HG03280 (cell line): ENCODE data around the gene SPHK2.
"Not testable (repeated sequence)": the region's sequence is repeated elsewhere in the genome, so short reads cannot be mapped to it uniquely, and the experiment has no call there.

Experiments used
- ATAC-seq: cut with Tn5 transposase; IDR thresholded peaks from one replicate; pipeline ENCODE4 v1.9.1; 2021; ENCODE audit warnings: mild to moderate bottlenecking, moderate library complexity; ENCODE audit not compliant: unreplicated experiment

Gene SPHK2

DNA sequence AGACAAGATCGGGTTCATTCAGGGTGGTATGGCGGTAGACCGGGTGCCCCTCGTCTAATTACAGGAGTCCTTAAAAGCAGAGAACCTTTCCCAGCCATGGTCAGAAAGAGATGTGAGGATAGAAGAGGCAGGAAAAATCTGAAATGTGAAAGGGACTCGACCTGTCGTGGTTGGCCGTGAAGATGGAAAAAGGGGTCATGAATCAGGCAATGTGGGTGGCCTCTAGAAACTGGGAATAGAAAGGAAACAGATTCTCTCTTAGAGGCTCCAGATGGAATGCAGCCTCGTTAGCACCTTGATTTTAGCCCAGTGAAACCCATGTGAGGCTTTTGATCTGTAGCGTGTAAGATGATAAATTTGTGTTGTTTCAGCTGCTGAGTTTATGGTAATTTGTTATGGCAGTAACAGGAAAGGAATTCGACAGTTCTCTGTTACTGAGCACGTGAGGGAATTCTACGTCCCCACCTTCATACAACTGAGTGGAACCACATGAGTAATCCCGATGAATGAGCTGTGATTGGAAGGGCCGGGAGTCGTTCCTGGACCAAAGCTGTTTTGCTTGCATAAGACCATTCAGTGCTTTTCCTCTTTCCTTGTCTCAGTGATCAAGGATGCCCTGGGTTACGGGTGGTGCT, 37.7 kb downstream of the SPHK2 start:
- no peak for ATAC-seq

DNA sequence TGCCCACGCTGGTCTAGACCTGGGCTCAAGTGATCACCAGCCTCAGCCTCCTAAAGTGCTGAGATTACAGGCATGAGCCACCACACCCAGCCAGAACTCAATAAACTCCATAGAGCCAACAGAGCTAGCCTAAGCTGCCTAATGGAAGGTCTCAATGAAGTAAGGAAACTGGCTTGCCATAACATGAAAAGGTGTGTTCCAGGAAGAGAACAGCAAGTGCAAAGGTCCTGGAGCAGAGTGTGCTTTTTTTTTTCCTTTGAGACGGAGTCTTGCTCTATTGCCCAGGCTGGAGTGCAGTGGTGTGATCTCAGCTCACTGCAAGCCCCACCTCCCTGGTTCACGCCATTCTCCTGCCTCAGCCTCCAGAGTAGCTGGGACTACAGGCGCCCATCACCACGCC, 38.5 kb downstream of the SPHK2 start:
- not testable (repeated sequence) for ATAC-seq

DNA sequence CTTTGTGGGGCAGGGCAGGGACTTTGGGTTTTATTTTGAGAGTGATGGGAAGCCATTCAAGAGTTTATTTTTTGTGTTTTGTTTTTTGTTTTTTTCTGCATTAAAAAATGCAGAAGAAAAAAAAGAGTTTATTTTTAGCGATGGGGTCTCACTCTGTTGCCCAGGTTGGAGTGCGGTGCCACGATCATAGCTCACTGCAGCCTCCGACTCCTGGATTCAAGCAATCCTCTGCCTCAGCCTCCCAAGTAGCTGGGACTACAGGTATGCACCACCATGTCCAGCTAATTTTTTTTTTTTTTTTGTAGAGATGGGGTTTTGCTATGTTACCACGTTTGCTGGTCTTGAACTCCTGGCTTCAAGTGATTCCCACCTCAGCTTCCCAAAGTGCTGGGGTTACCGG, 39.2 kb downstream of the SPHK2 start:
- no peak for ATAC-seq

DNA sequence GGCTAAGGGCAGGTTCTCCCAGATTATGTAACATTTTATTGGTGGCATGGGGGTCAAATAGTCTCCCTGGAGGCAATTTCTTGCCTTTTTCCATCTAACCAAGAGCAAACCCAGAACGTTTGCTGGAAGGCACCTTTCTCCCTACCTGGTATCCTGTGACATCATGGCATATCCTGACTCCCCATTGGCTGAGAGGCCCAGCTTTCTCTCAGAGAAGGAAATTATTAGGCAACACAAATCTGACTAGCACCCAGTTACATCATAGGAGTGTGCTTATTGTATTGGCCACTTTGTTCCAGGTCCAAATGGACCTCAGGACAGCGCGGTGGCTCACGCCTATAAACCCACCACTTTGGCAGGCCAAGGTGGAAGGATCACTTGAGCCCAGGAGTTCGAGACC, 40.5 kb downstream of the SPHK2 start:
- no peak for ATAC-seq

DNA sequence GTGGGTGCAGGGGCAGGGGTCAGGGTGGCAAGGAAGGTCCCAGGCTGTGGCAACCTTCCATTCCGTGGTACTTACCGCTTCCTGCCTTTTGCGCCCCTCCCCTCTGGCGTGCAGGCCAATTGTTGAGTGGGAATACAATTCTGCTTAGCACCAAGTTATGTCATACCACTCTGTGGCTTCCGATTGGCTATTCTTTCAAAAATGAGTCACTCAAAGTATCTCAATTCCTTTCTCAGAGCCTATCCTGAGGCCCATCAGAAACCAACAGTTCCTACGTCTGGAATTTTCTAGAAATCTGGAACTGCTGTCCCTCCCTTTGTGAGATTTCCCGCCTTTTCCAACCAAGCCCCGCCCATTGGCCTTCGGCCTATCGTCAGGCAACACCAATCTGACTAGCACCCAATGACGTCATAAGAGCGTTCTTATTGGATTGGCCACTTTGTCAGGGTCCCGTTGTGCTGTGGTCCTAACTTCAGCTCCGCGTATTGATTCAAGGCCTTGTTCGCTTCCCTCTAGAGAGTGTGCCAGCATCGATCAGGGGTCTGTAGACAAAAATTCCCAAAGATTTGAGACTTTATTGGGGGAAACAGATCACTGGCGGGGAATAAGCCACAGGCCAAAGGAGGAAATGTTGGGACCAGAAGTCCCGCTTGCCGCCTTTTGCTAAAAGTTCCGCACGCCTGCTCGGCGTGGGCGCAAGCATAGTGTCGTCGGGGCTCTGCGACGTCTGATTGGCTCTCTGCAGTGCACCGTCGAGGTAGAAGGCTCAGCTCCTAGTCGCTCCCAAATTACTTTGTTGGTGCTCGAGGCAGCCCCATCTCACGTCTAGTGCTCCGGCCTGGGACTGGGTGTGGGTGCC, 41.8 kb downstream of the SPHK2 start:
- ATAC-seq = peak; percentile 73

DNA sequence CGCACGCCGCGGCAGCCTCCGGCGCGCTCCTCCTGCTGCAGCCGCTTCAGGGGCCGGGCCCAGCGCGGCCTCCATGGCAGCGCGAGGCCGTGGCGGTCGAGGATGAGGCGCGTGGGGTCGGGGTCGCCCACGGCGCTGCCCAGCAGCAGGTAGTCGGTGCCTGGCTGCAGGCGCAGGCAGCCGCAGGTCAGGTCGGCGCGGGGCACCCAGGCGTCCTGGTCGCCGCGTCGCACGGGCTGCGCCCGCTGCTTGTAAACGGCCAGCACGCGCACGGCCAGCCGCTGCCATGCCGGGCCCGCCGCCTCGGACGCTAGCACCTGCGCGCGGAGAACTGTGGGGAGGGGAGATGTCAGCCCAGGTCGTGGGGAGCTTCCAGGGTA, 42.4 kb downstream of the SPHK2 start:
- no peak for ATAC-seq

DNA sequence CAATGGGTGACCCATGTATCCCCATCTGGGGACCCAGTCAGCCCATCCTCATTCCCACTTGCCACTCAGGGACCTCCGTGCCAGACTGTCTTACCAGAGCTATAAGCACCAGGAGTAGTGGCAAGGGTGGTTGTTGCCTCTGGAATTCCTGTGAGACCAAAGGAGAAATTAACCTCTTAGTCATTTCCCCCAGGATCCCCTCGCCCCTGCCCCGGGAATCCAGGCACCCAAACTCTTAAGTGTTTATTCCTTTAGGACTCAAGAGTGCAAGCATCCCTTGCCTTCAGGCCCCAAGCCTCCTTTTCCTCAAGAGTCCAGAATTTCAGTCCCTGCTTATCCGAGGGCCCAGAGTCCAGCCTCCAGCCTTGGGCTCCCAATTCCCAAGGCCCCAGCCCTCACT, 44.4 kb downstream of the SPHK2 start:
- no peak for ATAC-seq

DNA sequence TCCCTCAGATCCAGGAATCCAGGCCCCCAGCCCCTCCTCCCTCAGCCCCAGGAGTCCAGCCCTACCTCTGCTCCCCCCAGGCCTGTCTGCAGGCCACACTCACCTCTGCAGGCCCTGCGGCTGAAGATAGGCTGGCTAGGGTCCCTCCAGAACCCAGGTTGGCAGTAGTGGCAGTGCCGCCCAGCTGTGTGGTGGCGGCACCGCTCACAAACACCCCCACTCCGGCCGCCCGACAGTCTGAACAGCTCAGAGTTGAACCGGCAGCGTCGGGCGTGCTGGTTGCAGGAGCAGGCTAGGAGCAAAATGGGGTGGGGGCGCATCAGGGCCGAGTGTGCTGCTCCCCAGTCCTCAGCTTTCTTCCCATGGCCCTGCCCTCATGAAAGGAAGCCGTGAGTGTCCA, 45.2 kb downstream of the SPHK2 start:
- ATAC-seq = no peak

DNA sequence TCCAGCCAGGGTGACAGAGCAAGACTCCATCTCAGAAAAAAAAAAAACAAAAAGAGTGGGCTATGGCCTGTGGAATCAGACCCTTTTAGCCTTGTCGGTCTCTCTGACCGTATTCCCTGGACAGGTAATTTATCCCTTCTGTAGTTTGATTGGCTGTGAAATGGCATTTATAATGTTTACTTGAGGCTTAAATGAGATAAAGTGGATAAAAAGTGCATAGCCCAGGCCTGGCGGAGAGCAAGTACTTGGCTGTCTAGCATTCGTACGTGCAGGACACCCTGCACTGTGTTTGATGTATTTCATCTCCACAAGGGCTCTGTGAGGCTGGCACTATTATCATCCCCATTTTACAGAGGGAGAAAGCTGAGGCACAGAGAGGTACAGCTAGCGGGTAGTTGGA, 46.5 kb downstream of the SPHK2 start:
- ATAC-seq = no peak

DNA sequence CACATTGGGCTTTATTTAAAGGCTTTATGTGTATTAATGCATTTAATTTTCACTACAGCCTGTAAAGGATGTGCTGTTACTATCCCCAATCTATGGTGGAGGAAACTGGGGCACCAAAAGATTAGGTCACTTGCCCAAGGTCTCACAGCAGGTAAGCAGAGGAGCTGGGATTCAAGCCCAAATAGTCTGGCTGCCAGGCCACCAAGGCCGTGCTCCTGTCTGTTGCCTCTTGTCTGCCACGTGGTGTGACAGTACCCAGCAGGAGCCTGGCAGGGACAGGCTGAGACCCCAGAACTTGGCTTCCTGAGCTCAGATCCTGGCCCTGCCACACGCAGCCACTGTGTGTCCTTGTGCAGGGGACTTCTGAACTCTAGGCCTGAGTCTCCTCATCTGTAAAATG, 49.0 kb downstream of the SPHK2 start:
- no peak for ATAC-seq

DNA sequence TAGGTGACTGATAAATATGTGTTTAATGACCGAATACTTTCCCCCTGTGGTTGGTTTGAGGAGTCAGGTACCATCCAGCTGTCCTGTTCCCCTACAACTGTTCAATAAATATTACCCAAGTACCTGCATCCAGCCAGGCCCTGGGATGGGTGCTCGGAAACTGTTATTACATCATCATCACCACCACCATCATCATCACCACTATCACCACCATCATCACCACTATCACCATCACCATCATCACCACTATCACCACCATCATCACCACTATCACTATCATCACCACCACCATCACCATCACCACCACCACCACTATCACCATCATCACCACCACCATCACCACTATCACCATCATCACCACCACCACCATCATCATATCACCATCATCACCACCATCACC, 49.5 kb downstream of the SPHK2 start:
- ATAC-seq = no peak

DNA sequence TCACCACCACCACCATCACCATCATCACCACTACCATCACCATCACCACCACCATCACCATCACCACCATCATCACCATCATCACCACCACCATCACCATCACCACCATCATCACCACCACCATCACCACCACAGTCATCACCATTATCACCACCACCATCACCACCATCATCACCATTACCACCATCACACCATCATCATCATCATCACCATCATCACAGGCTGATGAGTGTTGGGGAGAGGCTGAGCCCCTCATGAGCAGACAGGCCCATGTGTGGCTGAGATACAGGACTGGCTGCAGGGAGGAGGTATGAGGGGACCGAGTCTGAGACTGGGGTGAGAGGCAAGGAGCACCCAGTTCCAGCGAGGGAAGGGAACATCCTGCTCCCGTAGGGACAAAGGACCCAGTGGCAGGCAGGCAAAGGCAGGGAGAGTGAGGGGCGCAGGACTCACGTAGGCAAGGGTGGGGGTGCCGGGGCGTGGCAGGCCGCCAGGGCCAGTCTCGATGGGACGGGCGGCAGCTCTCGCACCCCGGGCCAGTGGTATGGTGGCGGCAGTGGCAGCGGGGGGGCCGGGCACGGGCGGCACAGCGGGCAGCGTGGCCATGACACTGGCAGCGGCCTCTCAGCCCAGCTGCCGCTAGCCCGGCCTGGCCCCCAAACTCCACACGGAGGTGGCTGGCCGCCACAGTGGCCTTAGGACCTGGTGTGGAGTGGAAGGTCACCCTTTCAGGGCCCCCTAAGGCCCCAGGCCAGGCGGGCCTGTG, 50.8 kb downstream of the SPHK2 start:
- no peak for ATAC-seq

DNA sequence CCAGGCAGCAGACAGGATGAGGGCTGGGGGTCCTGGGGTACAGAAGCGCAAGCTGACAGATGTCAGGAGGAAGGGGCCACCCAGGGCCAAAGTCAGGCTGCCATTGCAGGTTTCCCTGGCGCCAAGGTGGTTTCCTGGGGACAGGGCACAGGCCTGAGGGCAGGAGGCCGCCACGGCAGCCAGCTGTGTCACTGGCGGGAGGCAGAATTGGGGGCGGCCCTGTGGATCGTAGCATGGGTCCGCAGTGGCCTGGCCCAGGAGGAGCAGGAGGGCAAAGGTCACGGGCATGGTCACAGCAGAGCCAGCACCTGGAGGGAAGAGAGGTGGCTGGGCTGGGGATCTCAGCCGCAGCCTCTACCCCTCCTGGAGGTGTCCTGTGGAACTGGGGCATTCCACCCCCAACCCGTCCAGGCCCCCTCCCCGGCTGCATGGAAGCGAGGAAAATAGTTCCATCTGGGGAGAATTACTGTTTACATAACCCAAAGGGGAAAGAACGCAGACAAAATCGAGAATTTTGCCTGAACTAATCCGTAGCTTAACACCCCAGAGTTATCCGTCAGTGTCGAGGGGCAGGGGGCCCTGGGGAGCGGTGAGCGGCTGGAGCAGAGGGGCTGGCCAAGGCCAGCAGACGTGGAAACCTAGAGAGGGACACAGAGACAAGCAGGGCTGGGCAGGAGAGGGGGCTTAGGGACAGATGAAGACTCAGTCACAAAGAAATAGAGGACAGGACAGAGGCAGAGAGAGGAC, 51.6 kb downstream of the SPHK2 start:
- ATAC-seq = no peak

DNA sequence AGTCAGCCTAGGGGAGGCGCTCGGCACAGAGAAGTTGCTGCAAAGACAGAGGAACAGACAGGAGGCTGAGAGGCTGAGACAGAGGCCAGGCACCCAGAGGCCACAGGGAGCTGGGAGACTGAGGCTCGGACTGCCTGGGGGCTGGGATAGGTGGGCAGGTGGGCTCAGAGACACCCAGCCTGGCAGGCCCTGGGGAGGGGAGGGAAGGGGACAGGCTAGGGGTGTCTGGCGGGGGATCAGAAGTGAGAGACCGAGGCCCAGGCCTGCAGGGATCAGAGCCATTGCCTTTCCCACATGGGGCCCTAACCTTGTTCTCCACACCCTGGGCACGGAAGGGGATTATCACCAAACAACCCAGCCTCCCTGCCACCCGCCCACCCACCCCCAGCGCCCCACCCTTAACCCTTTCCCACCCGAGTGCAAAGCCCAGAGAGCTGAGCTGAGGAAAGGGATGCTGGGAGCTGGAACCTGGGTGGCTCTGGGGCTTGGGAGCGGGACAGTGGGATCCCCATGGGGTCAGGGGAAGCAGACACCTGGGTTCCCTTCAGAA, 52.2 kb downstream of the SPHK2 start:
- ATAC-seq = no peak

DNA sequence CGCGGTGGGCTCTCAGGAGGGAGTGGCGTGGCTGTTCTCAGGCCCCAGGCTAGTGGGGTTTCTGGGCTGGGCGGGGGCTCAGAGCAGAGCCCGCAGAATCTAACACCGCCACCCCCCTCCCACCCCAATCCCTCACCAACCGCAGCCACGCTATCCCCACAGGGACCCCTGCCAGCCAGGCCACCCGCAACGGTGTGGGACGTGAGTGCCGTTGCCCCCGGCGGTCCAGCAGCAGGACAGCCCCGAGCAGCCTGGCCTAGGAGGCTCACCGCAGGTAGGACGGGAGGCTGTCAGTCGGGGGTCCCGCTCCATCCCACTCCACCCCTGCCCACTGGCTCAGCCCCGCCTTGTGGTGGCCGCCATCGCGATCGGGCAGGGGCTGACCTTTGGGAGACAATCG, 53.7 kb downstream of the SPHK2 start, which contains the start of gene NTN5:
Gene NTN5 (minus strand): TSS at position 24 of the 400 bp plus-strand sequence. CDS start 2,031 bp downstream, outside the sequence.
- no peak for ATAC-seq

DNA sequence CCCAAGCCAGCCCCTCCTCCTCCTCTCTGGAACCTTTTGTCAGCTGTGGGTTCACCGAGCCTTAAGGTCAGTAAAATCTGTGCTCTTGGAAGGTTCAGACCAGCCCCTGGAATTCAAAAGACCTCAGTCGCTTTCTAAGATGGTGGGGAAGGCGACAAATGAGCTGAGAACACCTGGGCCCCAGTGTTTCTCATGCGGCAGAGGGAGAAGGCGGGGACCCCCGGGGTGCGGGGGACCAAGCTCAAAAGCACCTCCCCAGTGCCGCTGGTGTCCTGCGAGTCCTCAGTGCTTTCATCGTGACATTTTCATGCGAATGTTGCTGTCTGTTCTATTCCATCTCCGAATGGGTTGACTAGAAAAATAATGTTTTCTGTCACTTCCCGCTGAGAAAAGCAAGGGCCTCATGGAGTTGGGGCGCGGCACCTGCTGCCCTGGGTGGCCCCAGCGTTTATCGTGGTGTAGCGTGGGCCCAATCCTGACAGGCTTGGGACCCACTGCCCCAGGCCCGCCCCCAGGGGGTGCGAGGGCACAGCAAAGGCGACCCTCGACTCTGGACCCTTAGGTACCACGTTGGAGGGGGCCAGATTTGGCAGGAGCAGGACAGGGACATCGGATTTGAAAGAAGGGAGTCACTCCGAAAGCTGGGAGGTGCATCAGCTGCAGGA, 54.3 kb downstream of the SPHK2 start:
- ATAC-seq = no peak

DNA sequence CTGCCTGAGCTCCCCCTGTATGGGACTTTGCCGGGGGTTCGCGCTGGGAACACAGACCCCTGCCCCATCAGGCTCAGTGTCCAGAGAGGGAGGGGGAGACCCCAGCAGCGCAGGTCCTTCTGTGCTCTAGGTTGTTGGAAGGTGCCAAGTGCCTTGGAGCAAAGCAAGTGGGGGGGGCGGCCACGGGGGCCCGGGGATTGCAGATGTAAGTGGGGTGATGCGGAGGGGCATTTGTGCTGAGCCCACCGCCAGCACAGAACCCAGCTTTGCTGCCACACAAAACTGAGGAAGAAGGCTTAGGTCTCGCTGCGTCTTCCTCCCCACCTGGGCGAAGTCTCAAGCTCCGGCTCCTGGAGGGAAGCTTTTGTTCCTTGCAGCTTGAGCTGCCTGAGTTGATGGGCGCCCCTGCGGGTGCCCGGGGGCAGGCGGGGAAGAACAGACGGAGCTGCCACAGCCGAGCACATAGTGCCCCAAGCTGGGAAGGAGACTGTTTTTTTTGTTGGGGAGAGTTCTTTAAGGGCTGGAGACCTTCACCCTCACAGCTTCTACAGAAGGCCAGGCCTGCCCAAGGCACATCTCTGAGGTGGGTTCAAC, 55.0 kb downstream of the SPHK2 start:
- no peak for ATAC-seq

DNA sequence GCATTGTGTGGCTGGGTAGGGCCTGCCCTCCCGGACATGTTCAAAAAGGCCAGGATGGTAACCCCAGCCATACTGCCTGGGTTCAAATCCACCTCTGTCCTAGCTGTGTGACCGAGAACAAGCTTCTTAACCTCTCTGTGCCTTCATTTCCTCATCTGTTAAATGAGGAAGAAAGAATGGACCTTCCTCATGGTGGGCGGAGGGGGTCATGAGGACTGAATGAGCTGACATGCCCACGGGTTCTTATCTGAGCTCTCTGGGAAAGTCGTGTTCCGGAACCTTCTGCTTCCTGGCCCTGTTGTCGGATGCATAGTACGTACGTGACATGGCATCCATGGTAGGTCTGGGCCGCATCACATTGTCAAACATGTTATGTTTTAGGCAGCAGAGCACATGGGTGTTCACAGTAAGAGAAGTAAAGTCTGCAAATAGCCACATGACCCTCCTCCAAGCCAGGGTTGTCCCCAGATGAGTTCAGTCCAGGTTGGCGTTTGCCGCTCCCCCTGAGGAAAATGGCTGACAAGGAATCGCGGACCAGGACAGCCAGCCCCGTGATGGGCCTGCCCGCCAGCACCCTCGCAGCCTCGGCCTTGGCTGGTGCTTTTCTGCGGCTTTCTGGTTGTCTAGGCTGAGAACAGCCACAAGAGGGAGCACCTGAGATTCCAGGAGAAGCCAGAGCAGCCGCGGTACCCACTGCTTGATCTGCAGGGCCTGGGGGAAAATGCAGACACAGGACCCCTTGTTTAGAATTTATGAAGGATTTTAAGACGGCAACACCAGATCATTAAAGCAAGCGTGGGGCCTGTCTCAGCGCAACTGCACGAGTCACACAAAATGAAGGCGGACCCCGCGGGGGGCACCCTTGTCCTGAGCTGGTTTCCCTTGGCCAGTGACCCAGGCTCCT, 55.9 kb downstream of the SPHK2 start:
- no peak for ATAC-seq

DNA sequence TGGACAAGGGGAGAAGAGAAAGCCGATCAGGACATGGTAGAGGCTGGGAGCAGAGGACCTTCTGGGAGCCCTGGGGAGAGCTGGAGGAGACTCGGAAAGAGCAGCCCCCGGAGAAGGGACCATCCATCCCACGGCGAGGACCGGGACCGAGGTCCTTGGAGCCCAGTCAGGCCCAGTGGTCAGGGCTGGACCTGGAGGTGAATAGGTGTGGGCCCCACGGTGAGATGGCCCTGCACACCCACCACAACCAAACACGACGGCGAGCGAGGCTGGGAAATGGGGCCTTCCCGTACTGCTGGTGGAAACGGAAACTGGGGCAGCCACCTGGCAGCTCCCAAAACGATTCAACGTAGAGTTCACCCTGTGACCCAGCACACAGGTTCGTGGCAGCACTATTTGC, 57.2 kb downstream of the SPHK2 start:
- no peak for ATAC-seq
